ENCODE measurements around the gene ZNF630.
"Not testable (repeated sequence)": the region's sequence is repeated elsewhere in the genome, so short reads cannot be mapped to it uniquely, and the experiment has no call there.

ZNF630 gene

DNA sequence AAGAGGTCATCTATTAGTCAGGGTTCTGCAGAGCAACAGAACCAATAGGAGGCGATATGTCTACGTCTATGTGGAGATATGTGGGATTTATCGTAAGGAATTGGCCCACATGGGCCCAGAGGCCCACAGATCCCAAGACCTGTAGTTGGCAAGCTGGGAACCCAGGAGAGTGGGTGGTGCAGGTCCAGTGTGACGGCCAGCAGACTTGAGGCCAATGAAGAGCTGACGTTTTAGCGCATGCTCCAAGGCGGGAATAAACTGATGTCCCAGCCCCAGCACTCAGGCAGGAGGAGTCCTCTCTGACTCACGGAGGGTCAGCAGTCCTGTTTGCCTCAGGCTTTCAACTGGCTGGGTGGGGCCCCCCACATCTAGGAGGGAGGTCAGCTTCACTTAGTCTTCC is 43.3 kb downstream of the ZNF630 start:
- DNase-seq = no peak

DNA sequence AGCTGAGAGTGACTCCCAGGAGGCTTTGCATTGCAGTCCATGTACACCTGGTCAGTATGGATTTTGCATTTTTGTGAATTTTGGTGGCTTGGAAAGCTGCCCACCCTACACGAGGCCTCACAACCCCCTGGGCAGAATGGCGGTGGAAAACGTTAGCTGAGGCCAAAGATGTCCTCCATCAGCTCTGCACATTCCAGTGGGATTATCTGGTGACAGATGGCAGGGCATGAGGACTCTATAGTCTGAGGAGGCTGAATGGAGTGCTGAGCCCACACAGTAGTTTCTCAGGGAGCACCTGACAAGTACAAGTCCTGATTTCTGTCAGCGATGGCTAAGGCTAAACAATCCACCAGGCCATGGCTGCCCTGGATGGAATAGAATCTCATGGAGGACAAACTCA is 43.9 kb downstream of the ZNF630 start:
- DNase-seq = not testable (repeated sequence)

- DNase-seq = peak; percentile 70 to 75
Measured at GRCh38 chrX:48025561-48025960, 45.9 kb downstream of the ZNF630 start.

- DNase-seq = no peak
Measured at GRCh38 chrX:48022738-48023137, 48.7 kb downstream of the ZNF630 start.

- no peak for DNase-seq
Measured at GRCh38 chrX:48022100-48022499, 49.3 kb downstream of the ZNF630 start.

DNA sequence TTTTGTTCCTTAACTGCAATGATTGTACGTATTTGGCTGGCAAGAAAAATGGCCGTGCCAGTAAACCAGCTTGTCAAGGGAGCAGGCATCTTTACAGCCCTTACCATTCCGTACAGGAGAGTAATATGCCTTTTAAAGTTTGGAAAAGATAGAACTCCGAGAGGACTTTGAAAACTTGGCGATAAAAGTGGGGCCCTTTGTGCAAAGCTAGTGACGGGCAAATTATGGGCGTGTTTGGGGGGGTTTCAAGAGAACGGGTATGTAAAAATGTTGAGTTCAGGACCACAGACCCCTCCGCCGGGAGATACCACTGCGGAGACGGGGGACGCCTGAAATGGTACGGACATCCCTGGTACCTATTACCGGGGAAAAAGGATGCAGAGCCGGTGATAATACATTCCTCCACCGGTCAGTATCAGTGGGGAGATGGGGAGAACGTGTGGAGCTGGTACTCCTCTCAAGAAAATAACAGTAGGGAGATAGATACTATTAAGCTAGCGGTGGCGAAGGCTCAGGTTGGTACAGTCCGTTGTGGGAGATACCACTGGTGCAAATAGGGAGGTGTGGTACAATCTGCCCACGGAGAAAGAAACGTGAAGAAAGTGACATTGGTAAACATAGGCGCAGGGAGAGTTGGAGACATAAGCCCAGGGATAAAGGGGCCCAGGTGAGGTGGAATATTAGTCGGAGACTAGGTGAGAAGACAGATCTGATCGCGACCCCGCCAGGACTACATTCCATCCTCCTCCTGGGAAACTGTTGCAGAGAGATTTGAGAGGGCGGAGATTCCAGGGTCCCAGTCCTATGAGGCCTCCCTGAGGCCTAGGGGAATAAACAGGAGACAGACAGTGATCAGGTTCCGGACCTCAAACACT is 50.2 kb downstream of the ZNF630 start:
- peak; percentile 67 to 72 for DNase-seq

- not testable (repeated sequence) for DNase-seq
Measured at GRCh38 chrX:48020472-48020871, 51.0 kb downstream of the ZNF630 start.

DNA sequence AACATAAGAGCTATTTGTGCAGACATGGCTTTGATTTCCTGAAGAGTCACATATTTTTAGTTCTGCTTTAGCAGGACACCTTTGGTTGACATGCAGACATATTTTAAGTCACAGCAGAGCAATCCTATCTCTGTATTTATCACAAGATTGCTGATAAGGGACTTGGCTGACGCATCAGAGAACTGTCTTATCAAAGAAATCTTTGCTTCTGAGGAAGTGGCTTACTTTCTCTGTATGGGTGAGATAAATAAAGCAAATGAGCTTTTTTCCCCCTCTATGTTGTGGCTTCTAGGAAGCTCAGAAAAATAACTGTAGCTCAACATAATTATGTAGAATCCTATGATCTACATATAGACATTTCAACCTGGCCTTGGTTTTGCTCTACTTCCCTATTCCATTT is 51.5 kb downstream of the ZNF630 start:
- DNase-seq = not testable (repeated sequence)

DNA sequence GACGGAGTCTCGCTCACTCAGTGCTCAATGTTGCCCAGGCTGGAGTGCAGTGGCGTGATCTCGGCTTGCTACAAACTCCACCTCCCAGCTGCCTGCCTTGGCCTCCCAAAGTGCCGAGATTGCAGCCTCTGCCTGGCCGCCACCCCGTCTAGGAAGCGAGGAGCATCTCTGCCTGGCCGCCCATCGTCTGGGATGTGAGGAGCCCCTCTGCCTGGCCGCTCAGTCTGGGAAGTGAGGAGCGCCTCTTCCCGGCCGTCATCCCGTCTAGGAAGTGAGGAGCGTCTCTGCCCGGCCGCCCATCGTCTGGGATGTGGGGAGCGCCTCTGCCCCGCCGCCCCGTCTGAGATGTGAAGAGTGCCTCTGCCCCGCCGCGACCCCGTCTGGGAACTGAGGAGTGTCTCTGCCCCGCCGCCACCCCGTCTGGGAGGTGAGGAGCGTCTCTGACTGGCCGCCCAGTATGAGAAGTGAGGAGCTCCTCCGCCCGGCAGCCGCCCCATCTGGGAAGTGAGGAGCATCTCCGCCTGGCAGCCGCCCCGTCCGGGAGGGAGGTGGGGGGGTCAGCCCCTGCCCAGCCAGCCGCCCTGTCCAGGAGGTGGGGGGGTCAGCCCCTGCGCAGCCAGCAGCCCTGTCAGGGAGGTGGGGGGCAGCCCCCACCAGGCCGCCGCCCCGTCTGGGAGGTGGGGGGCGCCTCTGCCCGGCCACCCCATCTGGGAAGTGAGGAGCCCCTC is 54.7 kb downstream of the ZNF630 start:
- not testable (repeated sequence) for DNase-seq

DNA sequence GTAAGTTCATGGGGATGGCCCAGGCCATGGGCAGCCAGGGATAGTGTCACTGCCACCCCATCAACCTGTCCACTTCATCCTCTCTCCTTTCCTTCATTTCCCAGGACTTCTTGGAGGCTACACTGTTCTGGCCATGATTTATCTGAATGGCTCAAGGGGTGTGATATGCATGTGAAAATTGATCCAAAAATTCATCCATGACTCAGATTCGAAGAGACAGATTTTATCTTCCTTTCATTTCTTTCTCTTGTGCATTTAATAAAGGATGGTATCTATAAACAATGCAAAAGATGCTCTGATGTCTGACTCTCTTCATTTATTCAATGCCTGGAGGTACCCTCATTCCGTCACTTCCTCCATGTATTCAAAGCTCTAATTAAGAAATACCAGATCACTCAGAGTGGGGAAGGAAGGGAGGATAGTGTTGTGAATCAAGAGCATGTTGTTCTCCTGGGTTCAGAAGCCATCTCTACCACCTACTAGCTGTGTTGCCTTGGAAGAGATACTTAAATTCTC is 61.9 kb downstream of the ZNF630 start:
- not testable (repeated sequence) for DNase-seq

Measured in inflammatory macrophage (primary cell).